GM23248 (cell line): ENCODE data around the gene PREP. TPM values are rescaled to one million over a fixed set of nuclear protein-coding genes. Genes with fewer than 3 reads are reported as not detected.
"Not testable (repeated sequence)": the region's sequence is repeated elsewhere in the genome, so short reads cannot be mapped to it uniquely, and the experiment has no call there.

ENCODE experiments used
- DNase-seq: peaks from one replicate; pipeline ENCODE4 v3.0.0-alpha.2; 2015
- H2AFZ ChIP-seq: fragments of 200-600 bp; sonication (generic); 2 replicates; pipeline ENCODE4 v1.6.1; 2016; ENCODE audit warnings: antibody characterized with exemption
- H3F3A ChIP-seq: fragments of 200-600 bp; sonication (generic); 2 replicates; pipeline ENCODE4 v1.6.1; 2016; ENCODE audit warnings: mild to moderate bottlenecking, antibody characterized with exemption, mixed run types; ENCODE audit not compliant: insufficient read depth
- H3K27ac ChIP-seq: fragments of 200-600 bp; sonication (generic); 2 replicates; pipeline ENCODE4 v1.5.1; 2016; ENCODE audit warnings: mild to moderate bottlenecking
- H3K27me3 ChIP-seq: fragments of 200-600 bp; sonication (generic); replicated peaks from 2 replicates; pipeline ENCODE4 v1.6.1; 2016; ENCODE audit warnings: mild to moderate bottlenecking; ENCODE audit not compliant: insufficient read depth
- H3K36me3 ChIP-seq: fragments of 200-600 bp; sonication (generic); 2 replicates; pipeline ENCODE4 v1.6.1; 2016; ENCODE audit warnings: low read depth, mild to moderate bottlenecking
- H3K4me1 ChIP-seq: fragments of 200-600 bp; sonication (generic); 2 replicates; pipeline ENCODE4 v1.6.1; 2016; ENCODE audit warnings: mild to moderate bottlenecking; ENCODE audit not compliant: insufficient read depth
- H3K4me2 ChIP-seq: fragments of 200-600 bp; sonication (generic); one replicate; pipeline ENCODE4 v1.6.1; 2016; ENCODE audit warnings: mild to moderate bottlenecking; ENCODE audit not compliant: unreplicated experiment
- H3K4me3 ChIP-seq: fragments of 200-600 bp; sonication (generic); 2 replicates; pipeline ENCODE4 v1.5.1; 2016; ENCODE audit warnings: mild to moderate bottlenecking
- H3K79me2 ChIP-seq: fragments of 200-600 bp; sonication (generic); 2 replicates; pipeline ENCODE4 v1.6.1; 2016; ENCODE audit warnings: mild to moderate bottlenecking; ENCODE audit not compliant: insufficient read depth
- H3K9ac ChIP-seq: fragments of 200-600 bp; sonication (generic); 2 replicates; pipeline ENCODE4 v1.6.1; 2016; ENCODE audit warnings: mild to moderate bottlenecking
- H3K9me2 ChIP-seq: fragments of 200-600 bp; sonication (generic); 2 replicates; pipeline ENCODE4 v1.6.1; 2016; ENCODE audit warnings: mixed run types, mild to moderate bottlenecking, moderate library complexity; ENCODE audit not compliant: insufficient read depth
- H3K9me3 ChIP-seq: fragments of 200-600 bp; sonication (generic); one replicate; pipeline ENCODE4 v1.6.1; 2017; ENCODE audit warnings: low read depth
- H4K20me1 ChIP-seq: fragments of 200-600 bp; sonication (generic); 2 replicates; pipeline ENCODE4 v1.6.0; 2016; ENCODE audit not compliant: insufficient read depth
- EZH2 ChIP-seq: fragments of 200-600 bp; sonication (generic); IDR thresholded peaks from 2 replicates; pipeline ENCODE4 v1.6.1; 2018; ENCODE audit warnings: antibody characterized with exemption, mild to moderate bottlenecking; ENCODE audit not compliant: insufficient read depth, poor library complexity, severe bottlenecking
- EZH2phosphoT487 ChIP-seq: fragments of 200-600 bp; sonication (generic); IDR thresholded peaks from 2 replicates; pipeline ENCODE4 v1.6.1; 2018; ENCODE audit warnings: antibody characterized with exemption, moderate library complexity, mild to moderate bottlenecking, low read depth; ENCODE audit not compliant: insufficient read depth
- WGBS, 2 experiments: methylation state at CpG; one replicate each; pipeline ENCODE4 v1.1.6; 2015 to 2017; ENCODE audit warnings: low lambda C conversion rate in 2 of 2, low coverage in 1 of 2; ENCODE audit errors: missing lambda C conversion rate in 2 of 2; 5-methylcytosine and 5-hydroxymethylcytosine counted together
- in situ Hi-C: fragments of 300-500 bp; cut with MboI; formaldehyde crosslinking; loops from 2 replicates; pipeline ENCODE4 v1.15.0; 2020
- polyA plus RNA-seq: library from polyadenylated mRNA; unstranded; fragments of >200 nt; fragmentation: Nextera tagmentation; extraction: Ambion mirVana; gene quantifications from 2 replicates; pipeline ENCODE4 v1.2.1, GENCODE V29; 2016
- total RNA-seq: library from RNA; depleted of rRNA; stranded (reverse); fragments of >200 nt; shearing (Covaris generic); gene quantifications from 2 replicates; pipeline ENCODE4 v1.2.3, GENCODE V29; 2014

Gene PREP
- total and polyA plus RNA-seq, 2 experiments from 2014 or later, result 18.9 to 37.9 TPM

DNA sequence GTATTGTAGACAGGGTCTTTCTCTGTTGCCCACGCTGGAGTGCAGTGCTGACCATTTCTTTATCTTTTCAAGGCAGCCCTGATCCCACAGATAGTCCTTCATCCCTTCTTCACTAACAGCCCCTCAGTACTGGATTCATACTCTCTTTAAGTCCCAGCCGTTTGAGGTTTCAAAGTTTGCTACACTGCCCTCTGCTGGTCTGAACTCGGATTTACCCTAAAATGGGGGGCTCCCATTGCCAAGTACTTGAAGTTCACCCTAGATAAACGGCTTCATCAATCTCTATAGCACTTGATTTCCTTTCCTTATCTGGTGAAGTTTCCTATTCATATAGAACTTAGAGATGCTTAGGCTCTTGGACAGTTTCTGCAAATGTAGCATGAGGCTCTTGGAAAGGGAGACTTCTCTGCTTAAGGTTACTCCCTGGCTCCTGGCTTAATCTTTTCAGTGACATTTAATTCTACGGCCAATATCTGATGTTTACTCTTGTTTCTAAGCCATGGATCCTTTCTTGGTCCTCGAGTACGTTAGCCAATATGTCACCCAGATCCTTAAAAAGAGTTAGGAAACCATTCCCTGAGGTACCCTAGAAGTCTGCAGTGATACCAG lies 21.4 kb upstream of the PREP start:
- no peak overlapping the region for H3K9ac ChIP-seq
- H2AFZ ChIP-seq, result no peak overlapping the region; the same call in 1 of the 2 replicates
- H3K27ac ChIP-seq, result no peak overlapping the region
- 1 to 2% methylated on average over 7 of the region's 7 CpGs for whole genome bisulfite sequencing, 2 experiments
- no peak overlapping the region for H3K4me3 ChIP-seq
- H3K4me1 ChIP-seq, result peaks cover 24% of the 10 kb centered on the region
- no peaks in the 10 kb centered on the region for H3K9me2 ChIP-seq
- no peaks in the 10 kb centered on the region for H4K20me1 ChIP-seq
- no peaks in the 10 kb centered on the region for H3K27me3 ChIP-seq
- no peaks in the 10 kb centered on the region for H3K9me3 ChIP-seq
- in situ Hi-C loops, result no loop called here
- H3F3A ChIP-seq, result peaks cover 20% of the 10 kb centered on the region
- no peak for TF ChIP-seq EZH2phosphoT487
- TF ChIP-seq EZH2, result no peak
- no peaks in the 10 kb centered on the region for H3K36me3 ChIP-seq
- no peak overlapping the region for H3K4me2 ChIP-seq
- H3K79me2 ChIP-seq, result no peaks in the 10 kb centered on the region
- peak; percentile 66 for DNase-seq

- H2AFZ ChIP-seq, DNase-seq, H3K27ac ChIP-seq, H3K4me1 ChIP-seq, in situ Hi-C loops, H3K27me3 ChIP-seq, H3F3A ChIP-seq, H3K36me3 ChIP-seq, H3K9ac ChIP-seq, H3K9me3 ChIP-seq, H3K79me2 ChIP-seq, H4K20me1 ChIP-seq, H3K4me2 ChIP-seq, H3K9me2 ChIP-seq, H3K4me3 ChIP-seq: not testable (repeated sequence)
- WGBS, 2 experiments, result 83 to 98% methylated on average over 2 of the region's 2 CpGs
Observed at GRCh38 chr6:105416971-105417370, 14.1 kb upstream of the PREP start.

GRCh38 chr6:105409734-105410133 lies 6.9 kb upstream of the PREP start:
- Histone ChIP-seq H3K27me3 (no peaks in the 10 kb centered on the region), H3K27ac (no peak overlapping the region), H4K20me1 (no peaks in the 10 kb centered on the region), H2AFZ (no peak overlapping the region), H3F3A (no peaks in the 10 kb centered on the region), H3K9me3 (no peaks in the 10 kb centered on the region), H3K79me2 (no peaks in the 10 kb centered on the region), H3K36me3 (no peaks in the 10 kb centered on the region), H3K4me2 (no peak overlapping the region), H3K9me2 (no peaks in the 10 kb centered on the region), H3K4me1 (no peaks in the 10 kb centered on the region), H3K4me3 (no peak overlapping the region), H3K9ac (no peak overlapping the region)
- DNase-seq, result no peak
- WGBS, 2 experiments, result 40 to 65% methylated on average over 1 of the region's 1 CpG
- TF ChIP-seq EZH2phosphoT487 (no peak), EZH2 (no peak)
- in situ Hi-C loops, result no loop called here

DNA sequence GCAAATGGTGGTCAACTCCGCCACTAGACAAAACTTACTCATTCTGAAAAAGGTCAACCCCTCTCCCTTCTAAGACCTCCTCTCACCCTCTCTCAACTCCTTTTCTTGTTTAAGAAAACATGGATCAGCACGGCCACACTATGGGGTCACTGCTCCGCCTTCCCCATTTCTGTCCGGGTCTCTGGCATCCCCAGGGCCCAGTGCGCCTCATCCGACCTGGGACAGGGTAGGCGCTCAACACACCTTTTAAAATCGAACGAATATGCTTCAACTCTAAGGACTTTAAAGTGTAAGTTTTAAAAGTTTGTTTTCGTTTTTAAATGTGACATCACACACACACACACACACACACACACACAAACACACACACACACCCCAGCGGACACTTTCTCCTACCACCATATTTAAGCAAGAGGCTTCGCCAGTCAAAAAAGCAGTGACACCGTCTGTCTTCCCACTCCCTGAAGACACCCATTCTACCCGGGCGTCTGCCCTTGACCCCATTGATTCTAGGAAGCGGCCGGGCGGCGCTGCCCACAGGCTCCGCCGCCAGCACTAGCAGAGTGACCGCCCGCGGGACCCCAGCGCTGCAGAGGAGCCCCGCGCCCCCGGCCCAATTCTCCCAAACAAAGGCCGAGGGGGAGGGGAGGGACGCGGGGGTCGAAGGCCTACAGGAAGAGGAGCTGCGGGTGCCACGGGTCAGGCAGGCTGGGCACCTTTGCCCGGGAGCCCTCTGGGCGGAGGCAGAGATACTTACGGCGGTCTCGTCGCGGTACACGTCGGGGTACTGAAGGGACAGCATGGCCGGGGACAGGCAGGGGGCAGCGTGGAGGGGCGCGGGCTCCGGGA lies 568 bp downstream of the PREP start:
- in situ Hi-C loops, result no loop called here

More for the DNA sequence above, 568 bp downstream of the PREP start:
- Histone ChIP-seq H3K4me1 (peaks cover 15% of the 10 kb centered on the region), H3F3A (no peaks in the 10 kb centered on the region), H3K9me2 (no peaks in the 10 kb centered on the region), H3K36me3 (no peaks in the 10 kb centered on the region), H3K27ac (peak overlapping the region; percentile 51), H3K4me3 (peak overlapping the region; percentile 97), H3K4me2 (peak overlapping the region; percentile 88), H3K9ac (peak overlapping the region; percentile 84), H3K9me3 (no peaks in the 10 kb centered on the region), H4K20me1 (0 out of 2 replicates have a peak, but pooled peaks cover 5% of the 10 kb centered on the region), H2AFZ (peak overlapping the region; percentile 92), H3K27me3 (no peaks in the 10 kb centered on the region), H3K79me2 (peaks cover 54% of the 10 kb centered on the region)
- TF ChIP-seq EZH2phosphoT487 (no peak), EZH2 (no peak)
- WGBS, 2 experiments, result 1% methylated on average over 34 to 48 of the region's 48 CpGs
- peak; percentile 70 for DNase-seq
